GM19035 (cell line): Measurements from ENCODE around the gene ISG20L2.

Source experiments
- ATAC-seq: cut with Tn5 transposase; IDR thresholded peaks from one replicate; pipeline ENCODE4 v1.9.1; 2021; ENCODE audit not compliant: unreplicated experiment

The ISG20L2 gene

DNA sequence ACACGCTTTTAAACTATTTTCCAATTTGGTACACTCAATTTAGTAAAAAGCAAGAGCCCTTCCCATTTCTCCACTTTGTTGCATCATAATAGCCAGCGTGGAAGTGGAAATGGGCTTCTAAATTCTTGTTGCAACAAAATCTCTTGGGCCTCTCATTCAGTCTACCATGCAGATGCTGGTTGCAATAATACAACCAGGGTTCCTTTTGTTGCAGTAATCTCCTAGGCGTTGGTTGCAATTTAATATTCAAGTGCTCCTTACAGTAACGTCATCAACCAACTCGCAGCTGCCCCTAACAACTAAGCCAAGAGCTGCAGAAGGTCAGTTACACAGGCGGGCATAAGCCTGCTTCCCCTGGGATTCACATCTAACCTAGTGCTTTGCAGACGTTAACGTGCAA lies 25.7 kb upstream of the ISG20L2 start:
- no peak for ATAC-seq

DNA sequence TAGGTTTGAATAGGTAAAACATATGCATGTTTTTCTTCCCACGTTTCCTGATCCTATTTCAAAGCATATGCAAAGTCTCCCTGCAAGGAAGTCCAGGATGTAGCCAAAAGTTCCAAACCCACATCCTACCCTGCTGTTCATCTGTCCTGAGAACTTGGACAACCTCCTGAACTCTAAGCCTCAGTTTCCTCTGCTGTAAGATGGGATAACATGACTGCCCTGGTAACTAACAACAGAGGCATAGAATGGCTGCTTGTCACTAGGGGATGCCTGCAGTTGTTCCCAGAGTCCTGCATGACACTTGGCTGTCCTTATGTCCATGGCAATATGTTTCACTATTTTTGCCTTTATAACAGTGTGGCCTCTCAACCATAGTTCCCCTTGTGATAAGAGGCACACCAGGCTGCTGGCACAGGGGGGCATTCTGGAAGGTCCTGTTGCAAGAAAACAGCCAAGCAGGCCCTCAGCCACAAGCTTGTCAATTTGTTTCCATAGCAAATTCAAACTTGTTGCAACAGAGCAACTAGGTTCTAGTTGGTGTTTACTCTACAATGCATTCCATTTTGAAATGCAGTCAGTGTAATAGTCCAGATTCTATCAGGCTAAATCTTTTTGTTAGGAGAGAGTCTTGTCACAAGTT lies 24.4 kb upstream of the ISG20L2 start:
- ATAC-seq, result no peak

DNA sequence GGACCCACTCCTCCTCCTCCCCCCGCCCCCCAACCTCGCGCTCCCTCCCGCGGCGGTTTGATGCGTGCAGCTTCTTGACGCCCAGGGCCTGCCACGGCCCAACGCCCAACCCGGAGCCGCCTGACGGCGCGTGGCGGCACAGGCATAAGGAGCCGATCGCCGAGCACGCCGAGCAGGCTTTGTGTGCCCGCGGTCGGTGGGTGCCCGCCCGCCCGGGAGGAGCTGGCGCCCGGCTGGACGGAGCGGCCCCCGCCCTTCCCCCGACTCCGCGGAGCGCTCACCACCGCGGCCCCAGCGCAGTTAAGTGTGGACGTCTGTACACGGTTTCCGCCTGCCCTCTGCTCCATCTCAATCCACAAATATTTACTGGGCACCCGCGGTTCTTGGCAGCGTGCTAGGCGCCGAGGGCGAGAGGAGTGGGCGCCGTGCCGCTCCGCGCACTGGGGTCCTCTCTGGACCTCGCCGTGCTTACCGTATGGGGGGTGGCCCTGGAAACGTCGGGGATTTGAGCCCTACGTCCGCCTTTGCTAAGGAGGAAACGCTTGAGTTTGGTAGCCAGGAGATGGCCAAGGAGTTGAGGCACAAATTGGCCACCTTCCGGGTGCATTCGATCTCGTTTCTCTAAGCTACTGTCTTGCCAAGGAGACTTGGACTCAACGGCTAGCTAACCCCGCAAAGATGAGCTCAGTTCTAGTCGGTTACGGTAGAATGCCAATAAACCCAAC lies 23.4 kb upstream of the ISG20L2 start:
- ATAC-seq, result peak; percentile 70

DNA sequence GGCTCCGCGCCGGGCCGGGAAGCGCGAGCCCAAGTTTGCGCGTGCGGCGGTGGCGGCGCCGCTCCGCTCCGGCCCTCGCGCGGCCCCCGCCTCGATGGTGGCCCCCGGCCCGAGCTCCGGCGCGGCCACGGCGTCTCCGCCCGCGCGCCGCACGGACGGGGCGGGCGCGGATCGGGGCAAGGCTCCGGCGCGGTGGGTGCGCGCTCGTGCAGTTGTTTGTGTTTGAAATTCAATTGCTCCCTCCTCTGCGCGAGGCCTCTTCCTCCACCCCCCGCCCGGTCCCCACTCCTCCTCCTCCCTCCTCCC lies 22.8 kb upstream of the ISG20L2 start, which contains the start of gene HDGF:
TSS of gene HDGF (minus strand) at position 225 of the 306 bp plus-strand sequence. CDS start 246 bp downstream, outside the sequence.
- no peak for ATAC-seq

DNA sequence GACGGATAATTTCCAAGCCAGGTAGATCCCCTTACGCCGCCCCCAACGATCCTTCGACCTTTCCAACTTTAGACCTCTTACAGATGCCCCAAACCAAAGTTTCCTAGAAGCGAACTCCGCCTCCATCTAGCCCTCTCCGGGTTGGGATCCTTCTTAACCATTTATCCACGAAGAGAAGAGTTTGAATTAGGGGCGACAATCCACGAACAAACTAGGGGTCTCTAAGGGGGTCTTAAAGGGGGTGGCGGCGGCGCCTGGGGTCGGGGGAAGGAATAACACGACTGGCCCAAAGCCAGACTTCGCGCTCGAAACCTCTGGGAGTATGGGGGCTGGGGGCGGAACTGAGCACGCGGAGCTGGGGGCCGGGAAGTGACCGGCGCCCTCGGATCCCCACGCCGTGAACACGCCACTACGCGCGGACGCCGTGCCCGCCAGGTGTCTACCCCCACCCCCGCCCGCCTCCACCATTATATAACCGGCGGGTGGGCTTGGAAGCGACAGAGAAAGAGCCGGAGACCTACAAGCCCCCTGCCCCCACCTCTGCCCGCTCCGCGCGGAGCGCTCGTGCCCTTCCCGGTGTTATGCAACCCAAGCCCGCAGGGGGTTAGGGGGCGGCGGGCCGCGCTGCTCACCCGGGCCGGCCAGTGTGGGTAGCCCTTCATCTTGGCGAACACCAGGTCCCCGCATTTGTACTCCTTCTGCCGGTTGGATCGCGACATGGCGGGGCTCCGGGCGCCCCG lies 22.3 kb upstream of the ISG20L2 start:
- peak; percentile 12 for ATAC-seq

DNA sequence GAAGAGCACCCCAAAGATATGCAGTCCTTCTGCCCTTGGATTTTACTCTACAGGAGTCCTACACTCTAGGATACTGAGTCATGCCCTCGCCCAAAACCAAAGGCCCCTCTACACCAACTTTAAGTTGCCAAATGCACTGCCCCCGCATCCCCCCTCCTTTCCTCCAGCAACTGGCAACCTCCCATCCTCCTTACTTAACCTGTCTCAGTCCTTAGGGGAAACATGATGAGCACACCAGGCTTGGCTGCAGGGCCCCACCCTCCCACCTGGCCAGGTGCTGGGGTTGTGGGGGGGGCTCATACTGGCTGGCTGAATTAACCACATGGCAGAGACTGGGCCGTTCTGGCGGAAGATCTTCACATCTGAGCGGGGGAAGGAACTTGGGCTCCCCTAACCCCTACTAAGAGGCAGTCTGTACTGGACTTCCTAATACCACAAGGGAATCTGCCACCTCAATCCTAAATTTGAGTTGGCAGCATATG lies 21.7 kb upstream of the ISG20L2 start:
- ATAC-seq, result no peak

DNA sequence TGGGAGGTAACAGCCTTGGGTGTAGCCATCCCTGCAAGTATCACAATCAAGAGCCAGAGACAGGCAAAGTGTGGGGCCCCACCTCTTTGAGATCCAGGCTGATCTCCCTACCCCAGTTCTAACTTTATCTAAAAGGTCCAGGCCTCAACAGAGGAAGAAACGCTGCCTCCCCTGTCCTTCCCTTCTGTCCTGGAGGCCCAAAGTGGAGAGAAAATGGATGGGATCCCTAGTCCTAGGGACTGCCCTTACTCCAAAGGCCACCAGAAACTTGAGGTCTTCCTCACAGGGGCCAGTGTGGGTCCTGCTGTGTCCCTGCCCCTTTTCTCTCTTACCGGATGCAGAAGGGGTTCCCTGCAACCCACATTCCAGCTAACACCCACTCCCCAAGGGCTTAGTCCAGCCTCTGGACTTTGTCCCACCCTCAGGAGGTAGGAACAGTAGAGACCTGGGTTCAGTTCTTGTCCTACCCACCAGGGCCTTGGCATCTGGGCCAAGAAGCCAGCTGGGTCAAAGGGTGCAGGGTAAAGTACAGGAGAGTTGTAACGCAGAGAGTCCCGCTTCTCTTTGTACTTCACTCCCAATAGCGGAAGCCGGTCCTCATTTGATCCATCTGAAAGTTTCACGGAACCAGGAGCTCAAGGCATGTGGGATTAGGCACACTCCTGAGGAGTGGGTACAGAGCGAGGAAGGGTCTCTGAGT lies 21.0 kb upstream of the ISG20L2 start:
- no peak for ATAC-seq

DNA sequence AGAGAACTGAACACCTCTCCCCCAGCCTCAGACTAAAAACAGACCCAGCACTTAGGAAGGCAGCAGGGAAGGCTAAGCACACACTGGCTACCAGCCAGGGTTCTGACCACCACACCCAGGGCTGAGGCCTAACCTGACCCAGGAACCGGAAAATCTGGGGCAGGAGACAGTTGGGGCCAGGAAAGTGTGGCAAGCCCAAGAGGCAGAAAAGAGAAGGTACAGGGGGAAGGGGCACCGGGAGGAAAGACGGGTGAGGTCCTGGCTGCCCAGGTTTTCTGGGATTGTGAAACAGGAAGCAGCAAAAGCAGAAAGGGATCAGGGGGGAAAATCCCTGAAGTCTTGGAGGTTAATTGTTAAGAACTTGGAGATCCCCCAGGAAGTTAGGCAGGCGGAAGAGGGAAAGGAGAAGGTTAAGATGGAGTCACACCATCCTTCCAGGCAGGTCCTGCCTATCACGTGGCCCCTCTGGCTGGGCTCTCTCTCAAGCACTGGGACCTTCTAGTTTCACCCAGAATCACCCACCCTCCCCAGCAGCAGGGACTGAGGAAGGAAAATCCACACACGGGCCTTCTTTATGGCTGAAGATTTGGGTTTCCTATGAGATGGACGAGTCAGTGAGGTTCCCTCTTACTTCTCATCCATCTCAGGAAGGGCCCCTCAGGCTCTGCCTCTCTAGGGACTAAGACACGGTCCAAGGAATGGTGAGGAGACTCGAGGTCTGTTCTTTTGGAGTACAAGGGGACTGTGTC lies 20.3 kb upstream of the ISG20L2 start:
- no peak for ATAC-seq

DNA sequence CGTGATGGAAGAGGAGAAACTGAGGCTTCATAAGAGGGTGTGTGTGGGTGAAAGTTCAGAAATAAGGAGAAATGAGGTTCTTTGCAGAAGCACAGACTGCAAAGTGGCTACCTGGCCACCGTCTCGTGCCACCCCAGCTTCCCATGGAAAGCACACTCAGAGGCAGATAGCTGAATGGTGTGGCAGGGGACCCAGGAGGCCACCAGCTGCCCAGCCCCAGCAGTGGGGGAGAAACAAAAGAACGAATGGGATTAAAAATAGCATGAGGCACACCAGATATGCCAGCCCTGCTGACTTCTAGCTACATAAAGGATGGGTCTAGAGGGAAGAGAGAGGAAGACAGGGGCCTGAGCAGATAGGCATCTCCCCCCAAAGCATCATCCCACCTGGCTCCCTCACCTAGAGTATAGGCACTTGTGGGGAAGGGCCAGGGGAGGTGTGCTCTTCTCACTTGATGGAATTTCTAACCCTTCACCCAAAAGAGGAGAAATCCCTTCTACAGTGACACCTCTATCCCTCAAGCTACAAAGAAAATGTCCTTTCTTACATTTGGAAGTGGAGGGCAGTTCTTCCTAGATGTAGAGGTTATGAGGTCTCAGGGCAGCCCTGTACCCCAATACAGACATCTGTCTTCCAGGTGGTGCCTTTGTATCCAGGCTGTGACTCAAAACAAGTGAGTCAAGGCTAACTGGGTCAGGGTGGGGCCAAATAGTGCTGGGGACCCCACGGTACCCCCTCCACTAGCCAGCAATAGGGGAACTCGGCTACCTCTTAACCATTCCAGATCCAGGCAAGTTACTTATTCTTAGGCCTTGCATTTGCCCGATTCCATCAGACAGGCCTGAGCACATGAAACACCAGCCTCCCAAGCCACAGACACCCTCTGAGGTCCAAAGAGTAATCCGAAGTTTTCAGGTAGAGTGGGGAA lies 19.4 kb upstream of the ISG20L2 start:
- no peak for ATAC-seq

DNA sequence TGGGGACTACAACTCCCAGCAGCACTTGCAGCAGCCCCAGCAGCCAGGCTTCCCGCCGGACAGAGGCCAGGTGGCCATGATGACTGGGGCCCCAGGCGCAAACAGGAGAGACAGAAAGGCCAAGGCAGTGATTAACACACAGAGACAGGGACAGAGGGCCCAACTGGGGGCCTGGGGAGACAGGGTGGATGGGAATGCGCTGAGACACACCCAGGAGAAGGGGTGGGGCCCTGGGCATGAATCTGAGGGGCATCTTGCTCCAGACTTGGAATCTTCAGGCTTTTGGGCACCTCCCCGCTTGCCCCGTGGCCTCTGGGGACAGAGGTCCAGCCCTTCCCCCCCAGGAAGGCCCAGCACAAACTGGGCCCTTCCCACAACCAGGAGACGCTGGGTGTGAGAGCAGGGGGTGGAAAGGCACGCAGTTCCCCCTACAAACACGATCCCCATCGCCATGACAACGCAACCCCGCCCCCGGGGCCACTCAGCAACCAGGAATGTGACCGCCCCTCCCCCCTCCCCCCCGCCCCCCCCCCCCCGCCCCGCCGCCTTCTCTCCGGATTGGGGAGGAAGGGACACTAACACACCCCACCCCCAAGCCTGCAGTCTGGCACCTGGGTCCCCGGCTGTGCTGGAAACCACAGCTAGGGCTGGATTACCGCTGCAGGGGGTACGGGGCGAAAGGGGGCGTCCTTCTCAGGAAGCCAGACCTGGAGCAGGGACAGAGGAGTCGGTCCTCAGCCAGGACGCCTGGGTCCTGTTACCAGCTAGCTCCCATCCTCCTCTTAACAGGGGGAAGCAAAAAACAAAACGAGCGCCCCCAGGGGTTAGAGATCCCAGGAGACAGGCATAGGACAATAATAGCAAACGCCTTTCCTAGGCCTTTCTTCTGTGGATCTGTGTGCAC lies 18.4 kb upstream of the ISG20L2 start:
- no peak for ATAC-seq

DNA sequence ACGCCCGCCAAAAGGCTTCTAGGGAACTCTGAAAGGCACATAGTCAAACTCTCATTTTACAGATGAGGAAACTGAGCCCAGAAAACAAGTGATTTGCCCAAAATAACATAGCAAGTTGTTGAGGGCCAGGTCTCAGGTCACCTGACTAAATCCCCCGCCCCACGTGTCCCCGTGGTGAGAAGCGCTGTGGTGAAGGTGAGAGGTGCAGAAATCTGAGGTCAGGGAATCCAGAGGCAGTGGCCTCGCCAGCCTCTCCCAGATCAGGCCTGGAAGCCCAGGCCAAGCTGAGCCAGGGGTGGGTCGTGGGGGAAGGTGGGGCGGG lies 17.8 kb upstream of the ISG20L2 start:
- ATAC-seq, result no peak

DNA sequence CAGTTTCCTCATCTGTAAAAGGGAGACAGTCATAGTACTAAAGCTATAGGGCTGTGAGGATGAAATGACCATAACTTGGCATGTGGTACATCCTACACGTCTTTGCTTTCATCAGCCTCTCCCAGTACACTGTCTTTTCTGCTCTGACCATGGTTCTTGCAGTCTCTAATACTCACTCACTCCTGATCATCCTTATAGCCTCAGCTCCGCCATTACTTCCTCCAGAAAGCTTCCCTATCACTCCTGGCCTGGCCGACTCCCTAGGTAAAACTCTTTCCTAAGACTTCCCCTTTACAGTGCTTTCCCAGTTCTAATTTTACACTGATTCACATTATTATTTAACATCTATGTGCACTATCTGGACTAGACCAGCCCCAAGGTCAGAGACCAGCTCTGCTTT lies 17.3 kb upstream of the ISG20L2 start:
- no peak for ATAC-seq

DNA sequence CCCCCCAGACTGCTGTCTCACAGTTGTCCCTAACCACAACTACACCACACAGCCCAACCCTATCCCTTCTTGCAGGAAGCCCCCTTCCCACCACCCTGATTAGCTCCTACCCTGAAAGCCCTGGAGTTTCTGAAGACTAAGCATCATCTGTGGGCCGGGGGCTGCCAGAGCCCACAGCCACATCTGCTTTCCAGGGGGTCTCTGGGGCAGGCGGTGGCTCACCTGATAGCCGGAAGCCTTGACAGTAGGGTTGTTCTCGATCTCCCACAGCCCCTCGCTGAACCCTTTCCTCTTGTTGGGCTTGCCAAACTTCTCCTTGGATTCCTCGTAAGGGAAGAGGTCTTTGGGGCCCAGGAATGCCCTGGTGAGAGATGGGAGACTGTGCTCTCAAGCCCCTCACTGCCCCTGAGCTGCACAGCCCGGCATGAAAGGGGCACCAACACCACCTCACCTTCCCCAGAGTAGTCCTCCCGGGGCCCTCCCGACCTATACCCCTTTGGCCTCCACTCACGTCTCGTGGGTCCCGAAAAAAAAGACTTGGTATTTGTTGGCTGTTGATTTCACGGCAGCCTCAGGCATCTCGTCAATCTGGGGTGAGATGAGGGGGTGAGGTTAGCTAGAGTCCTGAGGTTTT lies 16.3 kb upstream of the ISG20L2 start:
- no peak for ATAC-seq

DNA sequence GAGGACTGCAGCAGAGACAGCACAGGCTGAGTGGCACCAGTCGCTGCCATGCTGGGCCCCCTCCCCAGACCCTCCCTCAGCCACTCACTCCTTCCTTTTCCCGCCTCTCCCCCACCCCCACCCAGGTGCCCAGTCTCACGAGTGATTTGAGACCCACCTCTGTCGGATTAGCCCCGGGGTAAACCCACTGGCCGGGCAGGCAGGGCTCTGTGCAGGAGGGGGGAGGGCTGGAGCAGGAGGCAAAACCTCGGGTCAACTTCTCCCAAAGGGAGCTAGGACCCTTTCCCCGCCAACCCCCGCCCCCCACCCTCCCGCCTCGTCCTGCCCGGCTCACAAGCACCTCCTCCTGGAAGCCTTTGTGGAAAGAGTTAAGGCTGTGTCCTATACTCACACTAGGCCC lies 15.8 kb upstream of the ISG20L2 start:
- ATAC-seq, result no peak

DNA sequence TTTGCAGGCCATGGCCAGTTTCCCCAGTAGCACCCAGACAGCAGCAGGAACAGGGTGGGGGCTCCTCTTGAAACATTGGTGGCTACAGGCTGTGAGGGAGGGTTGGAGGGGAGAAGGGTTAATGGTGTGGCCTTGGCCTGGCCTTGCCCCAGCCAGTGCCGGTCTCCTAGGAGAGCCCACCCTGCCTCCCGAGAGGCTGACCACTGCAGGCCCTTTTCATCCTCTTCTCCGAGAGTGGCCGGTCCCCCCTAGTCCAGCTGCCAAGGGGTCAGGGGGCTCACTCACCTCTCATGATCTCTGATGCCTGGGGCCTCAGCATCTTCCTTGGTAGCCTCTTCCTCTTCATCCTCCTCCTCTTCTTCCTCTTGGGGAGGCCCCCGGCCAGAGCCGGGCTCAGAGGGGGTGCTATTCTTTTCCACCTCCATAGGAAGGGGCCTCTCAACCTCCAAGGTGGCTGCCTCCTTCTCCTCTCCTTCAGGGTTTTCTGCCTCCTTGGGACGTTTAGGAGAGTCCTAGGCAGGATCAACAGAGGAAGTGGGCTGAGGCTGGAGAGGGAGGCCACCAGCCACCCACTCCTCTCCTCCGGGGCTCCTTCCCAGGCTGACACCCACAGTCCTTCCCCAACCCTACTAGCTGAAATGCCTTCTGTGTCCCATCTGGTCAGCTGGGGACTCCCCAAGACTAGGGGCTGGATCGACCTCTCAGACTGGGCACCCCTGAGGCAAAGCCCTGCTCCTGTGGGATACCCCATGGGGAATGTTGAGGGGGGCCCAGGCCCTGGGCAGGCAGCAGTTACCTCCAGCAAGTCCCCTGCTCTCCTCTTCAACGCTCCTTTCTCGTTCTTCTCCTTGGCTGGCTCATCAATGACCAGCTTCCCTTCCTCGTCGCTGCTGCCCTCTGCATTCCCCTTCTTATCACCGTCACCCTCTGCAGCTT lies 15.1 kb upstream of the ISG20L2 start:
- ATAC-seq, result no peak

DNA sequence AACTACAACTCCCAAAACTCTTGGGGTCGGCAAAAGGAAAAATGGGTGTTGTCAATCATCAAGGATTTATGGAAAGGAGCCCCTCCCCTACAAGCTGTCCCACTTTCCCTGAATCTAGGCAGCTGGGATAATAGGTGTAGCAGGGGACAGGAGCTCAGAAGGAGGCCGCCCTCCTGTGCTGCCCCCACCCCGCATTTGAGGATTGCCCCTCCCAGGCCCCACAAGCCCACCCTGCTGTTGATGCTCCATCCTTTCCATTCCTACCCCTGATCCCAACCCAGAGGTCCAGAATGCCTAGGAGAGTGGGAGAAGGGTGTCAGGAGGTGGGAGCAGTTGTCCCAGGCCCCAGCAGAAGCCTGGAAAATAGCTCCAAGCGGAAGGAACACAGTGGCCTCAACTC lies 14.2 kb upstream of the ISG20L2 start:
- ATAC-seq, result no peak

DNA sequence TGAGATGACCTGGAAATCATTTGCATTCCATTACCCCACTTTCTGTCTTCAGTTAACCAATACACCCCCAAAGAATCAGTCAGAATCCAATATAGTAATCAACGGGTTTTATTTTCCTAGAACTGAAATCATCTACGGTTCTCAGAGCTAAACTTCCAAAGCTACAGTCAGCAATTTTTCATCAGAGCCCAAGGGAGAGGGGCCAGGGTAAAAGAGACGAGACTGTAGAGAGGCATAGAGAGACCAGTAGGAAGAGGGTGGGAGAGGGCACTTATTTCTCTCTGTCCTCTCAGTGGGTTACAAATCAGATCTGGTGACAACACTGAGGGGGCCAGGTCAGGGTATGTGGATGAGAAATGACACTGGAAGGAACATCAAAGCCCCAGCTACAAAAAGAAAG lies 13.5 kb upstream of the ISG20L2 start:
- no peak for ATAC-seq
